WERI-Rb-1 (cell line): Measurements from ENCODE around the gene UBE2QL1.

Experiments
- DNase-seq: peaks from one replicate; pipeline ENCODE4 v3.0.0-alpha.2; 2020
- H3K27ac ChIP-seq: fragments of 250-450 bp; sonication (Bioruptor Pico); 2 replicates; pipeline ENCODE4 v1.5.1; 2020; ENCODE audit warnings: mild to moderate bottlenecking, moderate library complexity
- H3K27me3 ChIP-seq: fragments of 250-450 bp; sonication (Bioruptor Pico); 2 replicates; pipeline ENCODE4 v1.5.1; 2021; ENCODE audit warnings: mild to moderate bottlenecking, low read depth, moderate library complexity; ENCODE audit not compliant: insufficient read depth, severe bottlenecking
- H3K36me3 ChIP-seq: fragments of 250-450 bp; sonication (Bioruptor Pico); 2 replicates; pipeline ENCODE4 v1.5.1; 2020; ENCODE audit warnings: mild to moderate bottlenecking, moderate library complexity
- H3K4me3 ChIP-seq: 2 replicates; pipeline ENCODE4 v1.5.1; 2011; ENCODE audit warnings: low read depth, mild to moderate bottlenecking, control low read depth, low read length
- H3K9me3 ChIP-seq: fragments of 250-450 bp; sonication (Bioruptor Pico); 2 replicates; pipeline ENCODE4 v1.5.1; 2021; ENCODE audit warnings: mild to moderate bottlenecking, moderate library complexity; ENCODE audit not compliant: severe bottlenecking
- TF ChIP-seq, protein P1 (sequence below): IDR thresholded peaks from 2 replicates; pipeline ENCODE4 v1.5.1; 2011; ENCODE audit warnings: low read depth, mild to moderate bottlenecking, control low read depth, inconsistent platforms, low read length

Gene UBE2QL1

DNA sequence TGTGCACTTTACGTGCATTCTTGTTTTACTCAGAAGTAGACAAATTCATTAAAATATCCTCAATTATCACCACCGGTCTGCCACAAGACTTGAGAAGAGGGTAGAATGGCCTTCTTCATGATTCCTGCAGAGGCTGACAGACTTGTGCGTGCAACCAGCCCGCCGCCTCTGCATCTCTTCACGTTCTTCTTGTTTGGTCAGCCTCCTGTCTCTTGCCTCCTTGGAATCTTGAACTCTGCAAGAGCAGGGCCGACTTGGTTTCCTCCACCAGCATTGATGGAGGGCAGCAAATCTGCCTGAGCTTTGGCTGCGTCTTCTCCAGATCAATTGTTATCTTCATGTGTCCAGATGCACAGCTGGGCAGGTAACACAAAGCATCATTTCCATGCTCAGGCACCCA is 20.2 kb downstream of the UBE2QL1 start:
- Histone ChIP-seq H3K27ac (no peak overlapping the region), H3K36me3 (no peaks in the 10 kb centered on the region), H3K4me3 (no peak overlapping the region), H3K27me3 (no peaks in the 10 kb centered on the region), H3K9me3 (no peaks in the 10 kb centered on the region)
- no peak for DNase-seq
- TF ChIP-seq, protein P1, sequence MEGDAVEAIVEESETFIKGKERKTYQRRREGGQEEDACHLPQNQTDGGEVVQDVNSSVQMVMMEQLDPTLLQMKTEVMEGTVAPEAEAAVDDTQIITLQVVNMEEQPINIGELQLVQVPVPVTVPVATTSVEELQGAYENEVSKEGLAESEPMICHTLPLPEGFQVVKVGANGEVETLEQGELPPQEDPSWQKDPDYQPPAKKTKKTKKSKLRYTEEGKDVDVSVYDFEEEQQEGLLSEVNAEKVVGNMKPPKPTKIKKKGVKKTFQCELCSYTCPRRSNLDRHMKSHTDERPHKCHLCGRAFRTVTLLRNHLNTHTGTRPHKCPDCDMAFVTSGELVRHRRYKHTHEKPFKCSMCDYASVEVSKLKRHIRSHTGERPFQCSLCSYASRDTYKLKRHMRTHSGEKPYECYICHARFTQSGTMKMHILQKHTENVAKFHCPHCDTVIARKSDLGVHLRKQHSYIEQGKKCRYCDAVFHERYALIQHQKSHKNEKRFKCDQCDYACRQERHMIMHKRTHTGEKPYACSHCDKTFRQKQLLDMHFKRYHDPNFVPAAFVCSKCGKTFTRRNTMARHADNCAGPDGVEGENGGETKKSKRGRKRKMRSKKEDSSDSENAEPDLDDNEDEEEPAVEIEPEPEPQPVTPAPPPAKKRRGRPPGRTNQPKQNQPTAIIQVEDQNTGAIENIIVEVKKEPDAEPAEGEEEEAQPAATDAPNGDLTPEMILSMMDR = no peak

- H3K4me3 ChIP-seq = no peak overlapping the region
- no peaks in the 10 kb centered on the region for H3K36me3 ChIP-seq
- no peak for DNase-seq
- no peaks in the 10 kb centered on the region for H3K27me3 ChIP-seq
- H3K27ac ChIP-seq = no peak overlapping the region
- TF ChIP-seq, protein P1 = no peak
- H3K9me3 ChIP-seq = no peaks in the 10 kb centered on the region
These were observed 21.2 kb downstream of the UBE2QL1 start for GRCh38 chr5:6469836-6470235.

DNA sequence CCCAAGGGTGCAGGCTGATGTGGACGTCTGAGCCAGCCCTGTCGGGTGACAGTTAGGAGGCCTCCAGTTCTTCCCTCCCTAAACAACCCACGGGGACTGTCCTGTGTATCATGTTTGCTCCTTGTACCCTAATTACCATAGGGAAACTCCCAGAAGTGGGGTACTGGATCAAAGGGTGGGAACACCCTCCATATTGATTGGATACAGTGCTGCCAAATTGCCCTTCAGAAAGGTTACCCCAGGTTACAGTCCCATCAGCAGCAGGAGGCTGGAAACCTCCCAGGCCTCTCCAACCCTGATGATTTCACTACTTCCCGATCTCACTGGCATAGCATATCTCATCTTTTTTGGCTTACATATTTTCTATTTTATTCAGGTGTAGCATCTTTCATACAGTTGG is 22.0 kb downstream of the UBE2QL1 start:
- TF ChIP-seq, protein P1 = no peak
- H3K36me3 ChIP-seq = no peaks in the 10 kb centered on the region
- DNase-seq = no peak
- H3K4me3 ChIP-seq = no peak overlapping the region
- no peaks in the 10 kb centered on the region for H3K27me3 ChIP-seq
- no peaks in the 10 kb centered on the region for H3K9me3 ChIP-seq
- no peak overlapping the region for H3K27ac ChIP-seq

DNA sequence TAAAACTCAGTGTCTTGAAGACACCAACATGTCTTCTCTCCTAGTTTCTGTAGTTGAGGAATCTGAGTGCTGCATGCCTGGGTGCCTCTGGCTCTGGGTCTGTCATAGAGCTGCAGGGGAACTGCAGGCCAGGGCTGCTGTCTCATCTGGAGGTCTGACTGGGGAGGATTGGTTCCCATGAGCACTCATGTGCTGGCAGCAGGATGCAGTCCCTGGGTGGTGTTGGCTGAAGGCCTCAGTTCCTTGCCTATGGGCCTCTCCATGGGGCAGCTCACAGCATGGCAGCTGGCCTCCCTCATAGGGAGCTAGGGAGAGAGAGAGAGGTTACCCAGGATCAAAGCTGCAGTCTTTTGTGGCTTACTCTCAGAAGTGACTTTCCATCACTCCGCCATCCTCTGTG is 22.6 kb downstream of the UBE2QL1 start:
- Histone ChIP-seq H3K36me3 (no peaks in the 10 kb centered on the region), H3K9me3 (no peaks in the 10 kb centered on the region), H3K4me3 (no peak overlapping the region), H3K27me3 (no peaks in the 10 kb centered on the region), H3K27ac (no peak overlapping the region)
- TF ChIP-seq, protein P1 = no peak
- DNase-seq = no peak

DNA sequence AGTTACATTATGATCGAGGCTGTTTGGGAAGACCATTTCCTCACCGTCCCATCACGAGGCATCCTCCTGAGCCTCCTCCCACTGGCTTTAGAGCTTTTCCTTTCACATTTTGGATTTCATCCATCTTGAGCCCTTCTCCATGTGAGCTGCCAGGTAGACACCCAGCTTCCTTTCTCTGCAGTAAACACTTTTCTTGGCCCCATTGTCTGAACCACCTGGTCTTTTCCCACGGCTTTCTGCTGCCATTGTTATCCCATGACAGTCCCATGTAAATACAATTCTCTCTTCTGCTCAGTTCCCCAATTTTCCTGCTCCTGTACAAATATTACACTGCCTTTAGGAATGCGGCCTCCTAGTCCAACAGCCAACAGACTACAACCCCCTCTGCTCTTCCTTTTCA is 24.1 kb downstream of the UBE2QL1 start:
- H3K27ac ChIP-seq = no peak overlapping the region
- H3K27me3 ChIP-seq = no peaks in the 10 kb centered on the region
- no peak for DNase-seq
- no peaks in the 10 kb centered on the region for H3K36me3 ChIP-seq
- TF ChIP-seq, protein P1 = no peak
- H3K4me3 ChIP-seq = no peak overlapping the region
- no peaks in the 10 kb centered on the region for H3K9me3 ChIP-seq

DNA sequence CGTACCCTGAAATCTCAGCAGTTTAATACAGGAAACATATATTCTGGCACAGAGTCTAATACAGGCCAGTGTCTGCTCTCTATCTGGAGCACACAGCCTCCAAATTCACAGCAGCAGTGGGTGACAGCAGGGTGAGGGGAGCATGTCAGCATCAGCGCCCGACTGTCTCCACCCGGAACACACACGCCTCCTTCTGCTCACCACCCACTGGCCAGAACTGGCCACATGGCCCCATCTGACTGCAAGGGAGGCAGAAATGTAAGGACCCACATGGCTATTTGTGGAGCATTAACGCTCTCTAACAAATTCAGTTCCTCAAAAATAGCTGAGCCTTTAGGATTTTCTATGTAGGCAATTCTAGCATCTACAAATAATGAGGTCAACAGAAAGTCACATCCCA is 24.6 kb downstream of the UBE2QL1 start:
- no peak for DNase-seq
- no peaks in the 10 kb centered on the region for H3K27me3 ChIP-seq
- H3K27ac ChIP-seq = no peak overlapping the region
- H3K9me3 ChIP-seq = no peaks in the 10 kb centered on the region
- TF ChIP-seq, protein P1 = no peak
- H3K4me3 ChIP-seq = no peak overlapping the region
- H3K36me3 ChIP-seq = no peaks in the 10 kb centered on the region
